AG09309 (cell line): ENCODE data around the gene GRAMD4.

Experiments
- DNase-seq: peaks from one replicate; pipeline ENCODE4 v3.0.0-alpha.2; 2010; ENCODE audit warnings: low read depth
- H3K4me3 ChIP-seq: 2 replicates; pipeline ENCODE4 v1.5.1; 2011; ENCODE audit warnings: mild to moderate bottlenecking, low read depth, low read length, moderate library complexity; ENCODE audit not compliant: control insufficient read depth
- TF ChIP-seq, protein P1 (sequence below): IDR thresholded peaks from 2 replicates; pipeline ENCODE4 v1.5.1; 2011; ENCODE audit warnings: mild to moderate bottlenecking, low read depth, low read length, inconsistent platforms; ENCODE audit not compliant: insufficient read depth, control insufficient read depth; ENCODE audit errors: missing control alignments

Gene GRAMD4

DNA sequence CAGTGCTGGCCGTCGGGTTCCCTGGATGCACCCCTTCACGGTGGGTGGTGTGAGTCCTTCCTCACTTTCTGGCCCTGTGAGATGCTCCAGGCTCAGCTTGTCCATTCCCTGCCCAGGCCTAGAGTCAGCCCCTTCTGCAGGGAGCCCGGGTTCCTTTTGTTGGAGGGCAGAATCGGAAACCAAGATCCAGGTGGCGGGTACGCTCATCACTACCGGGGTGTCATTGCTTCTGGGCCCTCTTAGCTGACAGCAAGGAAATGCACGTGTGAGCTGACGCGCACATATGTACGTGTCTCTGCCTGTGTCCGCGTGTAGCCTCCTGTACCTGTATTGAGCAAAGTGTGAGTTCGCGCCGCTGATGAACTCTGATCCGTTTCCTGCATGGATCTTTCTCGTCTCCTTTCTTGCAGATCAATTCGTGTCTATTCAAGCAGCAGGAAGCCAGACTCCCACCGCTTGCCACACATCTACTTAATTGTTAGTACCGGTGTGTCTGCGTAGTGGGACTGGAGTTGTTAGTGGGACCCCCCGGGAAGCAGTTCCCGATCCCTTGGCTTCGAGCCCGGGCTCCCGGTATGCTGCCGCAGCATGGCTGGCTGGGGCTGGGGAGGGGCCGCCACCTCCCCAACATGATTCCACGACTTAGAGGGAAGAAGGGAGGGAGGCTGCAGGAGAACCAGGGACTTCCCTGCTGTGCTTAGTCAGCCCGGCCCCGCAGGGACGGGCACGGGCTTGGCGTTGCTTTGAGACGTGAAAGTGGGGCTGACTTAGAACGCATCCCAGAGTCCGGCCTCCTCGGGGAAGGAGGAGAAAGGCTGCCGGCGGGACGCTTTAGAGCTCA lies 35.9 kb upstream of the GRAMD4 start:
- DNase-seq = no peak
- TF ChIP-seq, protein P1, sequence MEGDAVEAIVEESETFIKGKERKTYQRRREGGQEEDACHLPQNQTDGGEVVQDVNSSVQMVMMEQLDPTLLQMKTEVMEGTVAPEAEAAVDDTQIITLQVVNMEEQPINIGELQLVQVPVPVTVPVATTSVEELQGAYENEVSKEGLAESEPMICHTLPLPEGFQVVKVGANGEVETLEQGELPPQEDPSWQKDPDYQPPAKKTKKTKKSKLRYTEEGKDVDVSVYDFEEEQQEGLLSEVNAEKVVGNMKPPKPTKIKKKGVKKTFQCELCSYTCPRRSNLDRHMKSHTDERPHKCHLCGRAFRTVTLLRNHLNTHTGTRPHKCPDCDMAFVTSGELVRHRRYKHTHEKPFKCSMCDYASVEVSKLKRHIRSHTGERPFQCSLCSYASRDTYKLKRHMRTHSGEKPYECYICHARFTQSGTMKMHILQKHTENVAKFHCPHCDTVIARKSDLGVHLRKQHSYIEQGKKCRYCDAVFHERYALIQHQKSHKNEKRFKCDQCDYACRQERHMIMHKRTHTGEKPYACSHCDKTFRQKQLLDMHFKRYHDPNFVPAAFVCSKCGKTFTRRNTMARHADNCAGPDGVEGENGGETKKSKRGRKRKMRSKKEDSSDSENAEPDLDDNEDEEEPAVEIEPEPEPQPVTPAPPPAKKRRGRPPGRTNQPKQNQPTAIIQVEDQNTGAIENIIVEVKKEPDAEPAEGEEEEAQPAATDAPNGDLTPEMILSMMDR = no peak
- H3K4me3 ChIP-seq = no peak overlapping the region

- H3K4me3 ChIP-seq = no peak overlapping the region
- TF ChIP-seq, protein P1 = no peak
- no peak for DNase-seq
Observed at GRCh38 chr22:46585340-46586122, 34.7 kb upstream of the GRAMD4 start.

DNA sequence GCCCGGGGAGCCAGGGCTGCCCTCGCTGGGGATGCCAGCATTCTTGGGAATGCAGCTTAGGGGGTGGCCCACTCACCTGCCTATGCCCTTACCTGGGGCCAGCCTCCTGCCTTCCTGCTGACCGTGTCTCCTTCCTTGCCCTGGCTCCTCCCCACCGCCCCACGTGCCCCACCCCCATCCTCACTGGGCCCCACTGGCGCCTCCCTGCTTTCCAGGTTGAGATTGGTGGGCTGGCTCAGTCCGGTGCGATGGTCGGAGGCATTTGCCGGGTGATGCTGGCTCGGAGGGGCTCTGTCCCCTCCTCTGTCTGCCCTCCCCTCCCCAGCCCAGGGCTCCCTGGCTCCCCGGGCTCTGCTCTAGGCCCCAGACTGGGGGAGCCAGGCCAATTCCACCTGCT lies 34.1 kb upstream of the GRAMD4 start:
- no peak for DNase-seq
- TF ChIP-seq, protein P1 = no peak
- no peak overlapping the region for H3K4me3 ChIP-seq

GRCh38 chr22:46586531-46587011 lies 33.6 kb upstream of the GRAMD4 start:
- TF ChIP-seq, protein P1 = no peak
- H3K4me3 ChIP-seq = no peak overlapping the region
- DNase-seq = no peak

GRCh38 chr22:46587061-46587460 lies 33.1 kb upstream of the GRAMD4 start:
- DNase-seq = no peak
- TF ChIP-seq, protein P1 = no peak
- no peak overlapping the region for H3K4me3 ChIP-seq

DNA sequence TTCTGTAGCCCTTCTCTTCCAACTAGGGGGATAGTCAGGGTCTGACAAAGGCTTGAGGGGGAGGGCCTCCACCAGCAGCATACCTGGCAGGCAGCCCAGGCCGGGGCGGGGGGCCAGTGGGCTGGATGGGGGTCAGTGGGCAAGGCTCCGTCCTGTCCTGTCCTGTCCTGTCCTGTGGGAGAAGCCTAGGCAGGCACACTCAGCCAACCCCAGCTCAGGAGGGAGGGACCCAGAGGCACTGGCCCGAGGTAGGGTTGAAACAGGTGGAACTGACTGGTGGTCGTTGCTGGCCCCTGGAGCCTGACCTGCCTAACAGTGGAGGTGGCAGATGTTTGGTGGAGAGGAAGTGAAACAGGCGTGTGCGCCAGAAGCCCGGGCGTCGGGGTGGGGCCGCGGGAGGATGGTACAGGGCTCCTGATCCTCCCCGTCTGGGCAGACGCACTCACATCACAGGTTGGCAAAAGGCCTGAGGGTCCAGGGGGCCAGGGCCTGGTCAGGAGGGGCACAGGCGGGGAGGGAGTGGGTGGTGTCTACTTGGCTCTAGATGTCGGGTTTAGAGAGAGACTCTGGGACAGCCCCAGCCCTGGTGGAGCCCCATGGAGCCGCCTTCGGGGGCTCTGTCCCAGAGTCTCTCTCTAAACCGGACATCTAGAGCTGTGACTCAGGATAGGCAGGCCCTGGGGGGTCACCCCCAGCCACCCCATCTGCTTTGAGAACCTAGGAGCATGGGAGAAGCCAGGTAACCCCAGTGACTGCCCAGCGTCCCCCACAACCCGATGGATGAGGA lies 32.5 kb upstream of the GRAMD4 start:
- no peak for DNase-seq
- H3K4me3 ChIP-seq = no peak overlapping the region
- TF ChIP-seq, protein P1 = no peak
